Activated CD4-positive, alpha-beta T cell treated with anti-CD3 and anti-CD28 coated beads, Interleukin-2, Interleukin-6, amounts not matched to agents 100 ng/mL and 50 ng/mL, durations not matched to agents 16 hours and 8 hours (primary cell): ENCODE results near the gene RPGRIP1L.

ENCODE experiments used
- DNase-seq: peaks from one replicate; pipeline ENCODE4 v3.0.0-alpha.2; 2020

Gene RPGRIP1L

GRCh38 chr16:53703590-53704444, at the start of gene RPGRIP1L, which contains the start of gene FTO:
TSS of gene RPGRIP1L (minus strand) at chr16:53703859. CDS start at chr16:53700723, 3,136 bp downstream.
TSS of gene FTO (plus strand) at chr16:53704156.
- peak; percentile 99 for DNase-seq

GRCh38 chr16:53753431-53753830, 49.8 kb upstream of the RPGRIP1L start:
- no peak for DNase-seq

- DNase-seq = no peak
Observed at GRCh38 chr16:53752560-53752959, 48.9 kb upstream of the RPGRIP1L start.

GRCh38 chr16:53745753-53746266, 42.2 kb upstream of the RPGRIP1L start:
- DNase-seq = peak; percentile 60

GRCh38 chr16:53745086-53745485, 41.4 kb upstream of the RPGRIP1L start:
- DNase-seq = no peak

- DNase-seq = peak; percentile 64
Observed at GRCh38 chr16:53744449-53744848, 40.8 kb upstream of the RPGRIP1L start.

- peak; percentile 44 for DNase-seq
Observed at GRCh38 chr16:53743149-53743566, 39.5 kb upstream of the RPGRIP1L start.

GRCh38 chr16:53741546-53741945, 37.9 kb upstream of the RPGRIP1L start:
- DNase-seq = no peak

- DNase-seq = no peak
Observed at GRCh38 chr16:53740933-53741531, 37.4 kb upstream of the RPGRIP1L start.

GRCh38 chr16:53740476-53740875, 36.8 kb upstream of the RPGRIP1L start:
- no peak for DNase-seq

- DNase-seq = no peak
Observed at GRCh38 chr16:53737552-53737951, 33.9 kb upstream of the RPGRIP1L start.

- no peak for DNase-seq
Observed at GRCh38 chr16:53736297-53736696, 32.6 kb upstream of the RPGRIP1L start.

- no peak for DNase-seq
Observed at GRCh38 chr16:53734908-53735307, 31.2 kb upstream of the RPGRIP1L start.

GRCh38 chr16:53732296-53732929, 28.8 kb upstream of the RPGRIP1L start:
- DNase-seq = no peak

GRCh38 chr16:53730693-53731092, 27.0 kb upstream of the RPGRIP1L start:
- DNase-seq = no peak

GRCh38 chr16:53726625-53727024, 23.0 kb upstream of the RPGRIP1L start:
- no peak for DNase-seq

GRCh38 chr16:53721017-53721416, 17.4 kb upstream of the RPGRIP1L start:
- DNase-seq = no peak

GRCh38 chr16:53717577-53717976, 13.9 kb upstream of the RPGRIP1L start:
- no peak for DNase-seq

- no peak for DNase-seq
Observed at GRCh38 chr16:53715023-53715384, 11.3 kb upstream of the RPGRIP1L start.

GRCh38 chr16:53714205-53715022, 10.8 kb upstream of the RPGRIP1L start:
- DNase-seq = no peak

- no peak for DNase-seq
Observed at GRCh38 chr16:53713403-53714204, 9.9 kb upstream of the RPGRIP1L start.

GRCh38 chr16:53712065-53712464, 8.4 kb upstream of the RPGRIP1L start:
- no peak for DNase-seq
